T-helper 2 cell treated with Interferon-gamma antibody and Interleukin-4, amounts not matched to agents 100 ng/mL and 5 ng/mL, for 36 hours (primary cell): ENCODE data around the gene BRICD5. TPM values are rescaled to one million over a fixed set of nuclear protein-coding genes. Genes with fewer than 3 reads are reported as not detected.

ENCODE experiments used
- intact Hi-C: fragments of 100-400 bp; cut with micrococcal nuclease; formaldehyde crosslinking; loops from one replicate; pipeline ENCODE4 v1.15.1; 2023
- total RNA-seq: library from RNA; stranded (reverse); gene quantifications from 2 replicates; pipeline ENCODE4 v1.2.3, GENCODE V29; 2022

BRICD5 gene
- total RNA-seq, 1 donor from 2014 or later, result 12.1 TPM

GRCh38 chr16:2166263-2167067 lies 44.2 kb downstream of the BRICD5 start:
- intact Hi-C loops, result no loop called here

- intact Hi-C loops, result no loop called here
Measured at GRCh38 chr16:2165861-2166260, 44.8 kb downstream of the BRICD5 start.

- intact Hi-C loops, result no loop called here
Measured at GRCh38 chr16:2163211-2163881, 47.3 kb downstream of the BRICD5 start.

GRCh38 chr16:2162676-2163118 lies 48.0 kb downstream of the BRICD5 start:
- intact Hi-C loops, result no loop called here

GRCh38 chr16:2161911-2162310 lies 48.8 kb downstream of the BRICD5 start:
- intact Hi-C loops, result no loop called here

GRCh38 chr16:2160915-2161551 lies 49.6 kb downstream of the BRICD5 start:
- intact Hi-C loops, result no loop called here

Other genes with a start within 250 kb of the BRICD5 start
- gene RPS2, start 246.0 kb downstream of the BRICD5 start, total RNA-seq, result 2,826 and 2,856 TPM in 2 replicates
- 0.18 TPM in 1 of 2 replicates, not detected in the other for gene RNF151, start 244.0 kb downstream of the BRICD5 start, total RNA-seq
- gene TBL3, start 238.8 kb downstream of the BRICD5 start, total RNA-seq, result 36.7 and 38.2 TPM in 2 replicates
- 0.25 and 0.55 TPM in 2 replicates for gene NOXO1, start 229.4 kb downstream of the BRICD5 start, total RNA-seq
- gene GFER, start 226.7 kb downstream of the BRICD5 start, total RNA-seq, result 24.4 and 27.1 TPM in 2 replicates
- 4.9 and 5.3 TPM in 2 replicates for gene SYNGR3, start 220.9 kb downstream of the BRICD5 start, total RNA-seq
- 58.9 and 63.6 TPM in 2 replicates for gene ZNF598, start 201.0 kb downstream of the BRICD5 start, total RNA-seq
- 0.70 and 0.80 TPM in 2 replicates for gene NPW, start 191.1 kb downstream of the BRICD5 start, total RNA-seq
- 2.2 and 3.1 TPM in 2 replicates for gene NHERF2, start 184.0 kb downstream of the BRICD5 start, total RNA-seq
- gene NTHL1, start 163.0 kb downstream of the BRICD5 start, total RNA-seq, result 32.9 and 33.2 TPM in 2 replicates
- gene TSC2, start 162.9 kb downstream of the BRICD5 start, total RNA-seq, result 96.9 and 110 TPM in 2 replicates
- gene PKD1, start 75.0 kb downstream of the BRICD5 start, total RNA-seq, result 68.5 and 77.3 TPM in 2 replicates
- gene RAB26, start 62.2 kb downstream of the BRICD5 start, total RNA-seq, result 0.59 TPM in 1 of 2 replicates, not detected in the other
- gene TRAF7, start 55.1 kb downstream of the BRICD5 start, total RNA-seq, result 57.6 and 62.8 TPM in 2 replicates
- gene CASKIN1, start 14.3 kb downstream of the BRICD5 start, total RNA-seq, result 0.16 and 0.20 TPM in 2 replicates
- gene MLST8, start 5.4 kb downstream of the BRICD5 start, total RNA-seq, result 38.4 and 39.4 TPM in 2 replicates
- gene PGP, start 4.0 kb upstream of the BRICD5 start, total RNA-seq, result 24.4 and 26.1 TPM in 2 replicates
- gene E4F1, start 12.7 kb upstream of the BRICD5 start, total RNA-seq, result 30.3 and 30.9 TPM in 2 replicates
- gene DNASE1L2, start 25.6 kb upstream of the BRICD5 start, total RNA-seq, result 2.6 and 2.8 TPM in 2 replicates
- gene ECI1, start 40.7 kb upstream of the BRICD5 start, total RNA-seq, result 30.2 and 34.2 TPM in 2 replicates
- gene RNPS1, start 57.3 kb upstream of the BRICD5 start, total RNA-seq, result 299 and 307 TPM in 2 replicates
- gene ABCA3, start 129.9 kb upstream of the BRICD5 start, total RNA-seq, result 6.6 and 7.0 TPM in 2 replicates
- gene CCNF, start 218.6 kb upstream of the BRICD5 start, total RNA-seq, result 63.2 and 64.7 TPM in 2 replicates
- 21.6 and 26.6 TPM in 2 replicates for gene TEDC2, start 249.2 kb upstream of the BRICD5 start, total RNA-seq